ENCODE results near the gene RALGPS1.
A peak's percentile ranks its signal among the peaks of the same experiment; 100 is the strongest.

The RALGPS1 gene

DNA sequence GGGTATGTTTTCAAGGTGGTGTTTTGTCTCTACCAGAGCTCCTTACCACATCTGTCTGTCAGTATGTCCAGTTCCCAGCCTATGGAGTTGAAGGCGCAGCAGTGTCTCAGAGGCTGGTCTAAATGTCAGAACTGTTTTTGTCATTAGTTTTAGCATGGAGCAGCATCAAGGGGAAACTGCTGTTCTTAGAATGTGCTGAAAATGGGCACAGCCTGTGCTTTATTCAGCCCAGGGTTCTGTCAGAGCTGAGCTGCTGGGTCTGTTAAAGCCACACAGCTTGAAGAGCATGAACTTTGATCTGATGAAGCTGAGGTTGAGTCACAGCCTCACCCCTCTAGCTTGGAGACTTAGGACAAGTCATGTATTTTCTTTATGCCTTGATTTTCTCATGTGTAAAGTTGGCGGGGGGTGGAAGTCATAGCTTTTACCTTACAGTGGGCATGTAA, 71.9 kb downstream of the RALGPS1 start:
- no peaks in the 10 kb centered on the region for H3K36me3 ChIP-seq (ENCODE audit: control insufficient read depth, insufficient read depth, low read length)
- H3K9ac ChIP-seq, result no peak overlapping the region
- no peak for TF ChIP-seq CTCF (IDR thresholded peaks at IDR 0.05)
- no peak overlapping the region for H2AFZ ChIP-seq
- H3K9me3 ChIP-seq (ENCODE audit: control insufficient read depth, low read length), result no peaks in the 10 kb centered on the region
- H3K27ac ChIP-seq, result no peak overlapping the region
- no peaks in the 10 kb centered on the region for H3K27me3 ChIP-seq (ENCODE audit: control insufficient read depth, insufficient read depth, low read length)
- no peak overlapping the region for H3K4me2 ChIP-seq (ENCODE audit: low read length)
- H3K4me1 ChIP-seq, result peaks cover 14% of the 10 kb centered on the region
- H3K4me3 ChIP-seq (ENCODE audit: low read depth, low read length), result no peak overlapping the region
- H3K79me2 ChIP-seq, result no peaks in the 10 kb centered on the region

GRCh38 chr9:126988857-126989256, 74.3 kb downstream of the RALGPS1 start:
- H3K79me2 ChIP-seq, result no peaks in the 10 kb centered on the region
- no peaks in the 10 kb centered on the region for H3K36me3 ChIP-seq (ENCODE audit: control insufficient read depth, insufficient read depth, low read length)
- no peak overlapping the region for H3K9ac ChIP-seq
- no peak overlapping the region for H3K4me3 ChIP-seq (ENCODE audit: low read depth, low read length)
- H3K4me2 ChIP-seq (ENCODE audit: low read length), result no peak overlapping the region
- no peaks in the 10 kb centered on the region for H3K27me3 ChIP-seq (ENCODE audit: control insufficient read depth, insufficient read depth, low read length)
- no peak overlapping the region for H2AFZ ChIP-seq
- H3K4me1 ChIP-seq, result peaks cover 14% of the 10 kb centered on the region
- H3K9me3 ChIP-seq (ENCODE audit: control insufficient read depth, low read length), result no peaks in the 10 kb centered on the region
- H3K27ac ChIP-seq, result no peak overlapping the region
- no peak for TF ChIP-seq CTCF (IDR thresholded peaks at IDR 0.05)

DNA sequence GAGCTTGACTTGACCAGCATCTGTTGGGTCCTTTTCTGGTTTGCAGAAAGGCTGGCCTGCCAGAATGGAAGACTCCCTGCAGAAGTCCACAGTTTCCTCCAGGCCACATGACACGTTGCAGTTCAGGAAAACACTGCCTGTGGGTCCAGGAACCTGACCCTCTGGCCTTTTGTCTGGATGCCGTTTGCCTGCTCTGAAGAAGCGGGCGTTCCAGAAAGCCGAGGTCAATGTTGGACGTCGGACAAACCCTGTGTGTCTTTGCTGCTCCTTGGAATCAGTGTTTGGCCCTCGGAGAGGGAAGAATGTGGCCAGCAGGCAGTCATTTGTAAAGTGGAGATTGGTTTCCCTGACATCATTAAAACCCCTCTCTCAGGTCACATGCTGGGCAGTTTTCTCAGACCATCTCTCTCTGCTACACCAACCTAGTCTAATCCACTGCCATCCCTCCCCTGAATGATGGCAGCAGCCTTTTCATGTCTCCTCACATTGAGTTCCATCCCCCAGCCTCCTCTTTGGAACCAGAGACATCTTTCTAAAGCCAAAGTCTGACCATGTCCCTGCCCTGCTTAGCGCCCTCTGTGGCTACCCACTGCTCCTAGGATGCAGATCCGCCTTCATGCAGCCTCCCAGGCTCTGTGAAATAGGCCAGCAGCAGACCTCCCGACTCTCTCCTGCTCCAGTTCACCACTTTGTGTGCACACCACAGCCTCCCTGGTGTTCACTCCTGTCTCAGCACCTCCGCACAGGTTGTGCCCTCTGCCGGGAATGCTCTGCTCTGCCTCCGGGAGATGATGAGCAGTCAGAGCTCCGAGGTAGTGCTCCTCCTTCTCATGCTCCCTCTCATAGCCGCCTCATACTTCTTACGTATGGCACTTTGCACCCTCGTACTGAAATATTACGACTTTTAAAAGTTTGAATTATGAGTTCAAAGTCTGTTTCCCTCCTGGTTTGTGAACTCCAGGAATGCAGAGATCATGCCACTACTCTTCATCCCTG, 75.6 kb downstream of the RALGPS1 start:
- Histone ChIP-seq H3K4me2 (ENCODE audit: low read length) (no peak overlapping the region), H3K9ac (no peak overlapping the region), H3K27me3 (ENCODE audit: control insufficient read depth, insufficient read depth, low read length) (no peaks in the 10 kb centered on the region), H3K9me3 (ENCODE audit: control insufficient read depth, low read length) (no peaks in the 10 kb centered on the region), H3K36me3 (ENCODE audit: control insufficient read depth, insufficient read depth, low read length) (no peaks in the 10 kb centered on the region), H3K27ac (peak overlapping the region; percentile 9), H2AFZ (no peak overlapping the region), H3K79me2 (no peaks in the 10 kb centered on the region), H3K4me1 (peaks cover 9% of the 10 kb centered on the region), H3K4me3 (ENCODE audit: low read depth, low read length) (no peak overlapping the region)
- TF ChIP-seq CTCF (IDR thresholded peaks at IDR 0.05), result no peak

GRCh38 chr9:126991183-126991582, 76.6 kb downstream of the RALGPS1 start:
- H3K4me2 ChIP-seq (ENCODE audit: low read length), result no peak overlapping the region
- no peaks in the 10 kb centered on the region for H3K36me3 ChIP-seq (ENCODE audit: control insufficient read depth, insufficient read depth, low read length)
- no peak overlapping the region for H2AFZ ChIP-seq
- H3K9ac ChIP-seq, result no peak overlapping the region
- H3K9me3 ChIP-seq (ENCODE audit: control insufficient read depth, low read length), result no peaks in the 10 kb centered on the region
- TF ChIP-seq CTCF (IDR thresholded peaks at IDR 0.05), result no peak
- no peaks in the 10 kb centered on the region for H3K27me3 ChIP-seq (ENCODE audit: control insufficient read depth, insufficient read depth, low read length)
- peaks cover 3% of the 10 kb centered on the region for H3K4me1 ChIP-seq
- H3K79me2 ChIP-seq, result no peaks in the 10 kb centered on the region
- no peak overlapping the region for H3K27ac ChIP-seq
- H3K4me3 ChIP-seq (ENCODE audit: low read depth, low read length), result no peak overlapping the region

Data from parathyroid adenoma (tissue), 2 donors.